Measurements from ENCODE around the gene STK26.

DNA sequence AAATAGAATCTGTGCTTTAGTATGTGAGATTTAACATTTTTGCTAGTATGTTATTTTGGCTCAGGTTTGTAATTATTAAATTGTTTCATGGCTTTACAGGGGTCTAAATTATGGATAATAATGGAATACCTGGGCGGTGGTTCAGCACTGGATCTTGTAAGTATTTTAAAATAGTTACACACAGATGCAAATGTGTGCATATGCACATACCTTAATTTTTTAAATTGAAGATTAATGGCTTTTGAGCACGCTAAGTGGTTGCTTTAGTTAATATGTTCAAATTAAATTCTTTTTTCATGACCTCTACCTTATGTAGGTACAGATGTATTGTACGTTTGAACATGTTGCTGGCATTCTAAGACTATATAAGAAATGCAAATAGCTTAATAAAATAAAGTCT is 40.2 kb downstream of the STK26 start:
- no peak for TF ChIP-seq EZH2 (IDR thresholded peaks at IDR 0.05; ENCODE audit: borderline replicate concordance, low read depth, low read length, severe bottlenecking)
- TF ChIP-seq, protein P1, sequence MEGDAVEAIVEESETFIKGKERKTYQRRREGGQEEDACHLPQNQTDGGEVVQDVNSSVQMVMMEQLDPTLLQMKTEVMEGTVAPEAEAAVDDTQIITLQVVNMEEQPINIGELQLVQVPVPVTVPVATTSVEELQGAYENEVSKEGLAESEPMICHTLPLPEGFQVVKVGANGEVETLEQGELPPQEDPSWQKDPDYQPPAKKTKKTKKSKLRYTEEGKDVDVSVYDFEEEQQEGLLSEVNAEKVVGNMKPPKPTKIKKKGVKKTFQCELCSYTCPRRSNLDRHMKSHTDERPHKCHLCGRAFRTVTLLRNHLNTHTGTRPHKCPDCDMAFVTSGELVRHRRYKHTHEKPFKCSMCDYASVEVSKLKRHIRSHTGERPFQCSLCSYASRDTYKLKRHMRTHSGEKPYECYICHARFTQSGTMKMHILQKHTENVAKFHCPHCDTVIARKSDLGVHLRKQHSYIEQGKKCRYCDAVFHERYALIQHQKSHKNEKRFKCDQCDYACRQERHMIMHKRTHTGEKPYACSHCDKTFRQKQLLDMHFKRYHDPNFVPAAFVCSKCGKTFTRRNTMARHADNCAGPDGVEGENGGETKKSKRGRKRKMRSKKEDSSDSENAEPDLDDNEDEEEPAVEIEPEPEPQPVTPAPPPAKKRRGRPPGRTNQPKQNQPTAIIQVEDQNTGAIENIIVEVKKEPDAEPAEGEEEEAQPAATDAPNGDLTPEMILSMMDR (IDR thresholded peaks at IDR 0.05; ENCODE audit: borderline replicate concordance, extremely low read depth, low read length, poor library complexity, severe bottlenecking): no peak
